ENCODE results near the gene SCUBE2. TPM values are rescaled to one million over a fixed set of nuclear protein-coding genes. Genes with fewer than 3 reads are reported as not detected.

The SCUBE2 gene
- total and polyA plus RNA-seq, 2 donors (not counting 3 experiments of a cell fraction or from before 2014, with no cell fraction given), result 0.55 to 3.5 TPM

- Histone ChIP-seq H3K4me2 (ENCODE audit: insufficient read depth, low read length) (peak overlapping the region; percentile 68), H4K20me1 (replicated peaks; ENCODE audit: control insufficient read depth, extremely low read depth, insufficient read depth, low read length) (no peaks in the 10 kb centered on the region), H2AFZ (ENCODE audit: low read depth, low read length) (no peak overlapping the region), H3K4me3 (replicated peaks in 1 of 3; ENCODE audit: insufficient read depth in 1 of 3, low read depth in 1 of 3, low read length in 3 of 3) (no peak overlapping the region), H3K9me3 (replicated peaks; ENCODE audit: control insufficient read depth, insufficient read depth, low read length) (no peaks in the 10 kb centered on the region), H3K27me3 (ENCODE audit: control insufficient read depth in 2 of 2, insufficient read depth in 2 of 2, low read length in 2 of 2) (no peaks in the 10 kb centered on the region), H3K36me3 (ENCODE audit: control insufficient read depth in 2 of 2, extremely low read depth in 1 of 2, insufficient read depth in 2 of 2, low read length in 2 of 2) (peaks cover 11 to 16% of the 10 kb centered on the region in 2 experiments), H3K9ac (replicated peaks; ENCODE audit: extremely low read depth, insufficient read depth, low read length) (peak overlapping the region; percentile 27), H3K27ac (ENCODE audit: insufficient read depth, low read depth, low read length) (peak overlapping the region; percentile 75), H3K79me2 (ENCODE audit: control insufficient read depth, insufficient read depth, low read length) (no peaks in the 10 kb centered on the region), H3K4me1 (ENCODE audit: control insufficient read depth, extremely low read depth, insufficient read depth, low read length) (peaks cover 37% of the 10 kb centered on the region), H3K9me1 (replicated peaks; ENCODE audit: control insufficient read depth, extremely low read depth, insufficient read depth, low read length) (no peaks in the 10 kb centered on the region)
- dilution Hi-C loops (cut with MboI; ENCODE audit: extremely low pct_ligation_motif_present, low sequenced_read_pairs), result no loop called here
- peak; percentile 98 for DNase-seq (ENCODE audit: low read depth, low spot score)
- peak; percentile 97 for FAIRE-seq
- POLR2A ChIA-PET, result no interaction called here
- TSS peak; percentile 54 for BruUV-seq (replicated peaks)
- TF ChIP-seq POLR2AphosphoS5 (IDR thresholded peaks at IDR 0.05; ENCODE audit: insufficient read depth, low read depth, low read length), result peak; percentile 81
- TF ChIP-seq MAX (IDR thresholded peaks at IDR 0.05; ENCODE audit: insufficient read depth, insufficient read length), result peak; percentile 9
- peak; percentile 97 for TF ChIP-seq FOS (IDR thresholded peaks at IDR 0.05; ENCODE audit: borderline replicate concordance, insufficient read depth, low read length)
- no peak for TF ChIP-seq CTCF (IDR thresholded peaks at IDR 0.05; ENCODE audit: extremely low read depth in 1 of 2, insufficient read depth in 1 of 2, low read depth in 1 of 2, low read length in 2 of 2)
- no peak for TF ChIP-seq GATA2 (IDR thresholded peaks at IDR 0.05; ENCODE audit: insufficient read depth, insufficient read length, low read depth, low read length)
- TF ChIP-seq MYC (IDR thresholded peaks at IDR 0.05; ENCODE audit: low read depth, low read length), result peak; percentile 21
- TF ChIP-seq POLR2A (IDR thresholded peaks at IDR 0.05; ENCODE audit: low read depth, low read length), result no peak
- peak; percentile 94 for TF ChIP-seq JUN (IDR thresholded peaks at IDR 0.05; ENCODE audit: borderline replicate concordance, insufficient read depth, insufficient read length, low read depth)
- CTCF ChIA-PET, result interaction anchor here (0.6 to 4.3 kb wide), 22 partner anchors 10 to 755 kb away, joined by 3 to 248 read pairs (median 7); partner anchors contain the start of gene NRIP3
- intact Hi-C loops (cut with micrococcal nuclease), result loop anchor here (1.0 to 5.0 kb wide), 2 partner anchors 137 to 225 kb away; partner anchors contain the start of gene NRIP3
Measured at GRCh38 chr11:9138612-9139579, 47.5 kb upstream of the SCUBE2 start.
